Gastrocnemius medialis (tissue), 4 donors: ENCODE data around the gene CACNA1B.

Experiments
- CTCF ChIP-seq, 5 experiments: fragments of 450-650 bp in 3 of 5; fragments of 200-600 bp in 2 of 5; sonication (generic) in 2 of 5; IDR thresholded peaks in 4 of 5; conservative IDR thresholded peaks in 1 of 5; 1 replicate in 4 of 5; 2 replicates in 1 of 5; pipeline ENCODE4 v1.5.1; 2016 to 2019; ENCODE audit warnings: antibody characterized with exemption in 5 of 5, mild to moderate bottlenecking in 3 of 5, moderate library complexity in 3 of 5
- POLR2A ChIP-seq, 2 donors: fragments of 450-650 bp; IDR thresholded peaks; one replicate each; pipeline ENCODE4 v1.6.1; 2017; ENCODE audit warnings: antibody characterized with exemption in 2 of 2, mild to moderate bottlenecking in 2 of 2, moderate library complexity in 2 of 2

- TF ChIP-seq CTCF (IDR thresholded peaks at IDR 0.05 in 4 of 5, conservative IDR thresholded peaks at IDR 0.05 in 1 of 5) (no peak), POLR2A (IDR thresholded peaks at IDR 0.05) (no peak)
These were observed 175.8 kb downstream of the CACNA1B start for GRCh38 chr9:138053321-138053868.
